Sigmoid colon (tissue), 4 donors: Measurements from ENCODE around the gene INSIG2.

Experiments
- POLR2A ChIP-seq, 2 donors: fragments of 450-650 bp; IDR thresholded peaks; one replicate each; pipeline ENCODE4 v1.6.1; 2016; ENCODE audit warnings: antibody characterized with exemption in 2 of 2, mild to moderate bottlenecking in 2 of 2, moderate library complexity in 2 of 2
- POLR2AphosphoS5 ChIP-seq, 4 donors: sonication (generic); formaldehyde crosslinking; IDR thresholded peaks; one replicate each; pipeline ENCODE4 v1.6.1; 2017; ENCODE audit warnings: antibody characterized with exemption in 4 of 4

- TF ChIP-seq POLR2AphosphoS5 (IDR thresholded peaks at IDR 0.05) (no peak), POLR2A (IDR thresholded peaks at IDR 0.05) (no peak)
These were observed 65.2 kb downstream of the INSIG2 start for GRCh38 chr2:118153433-118153832.
